Measurements from ENCODE around the gene MMP20.

Gene MMP20

DNA sequence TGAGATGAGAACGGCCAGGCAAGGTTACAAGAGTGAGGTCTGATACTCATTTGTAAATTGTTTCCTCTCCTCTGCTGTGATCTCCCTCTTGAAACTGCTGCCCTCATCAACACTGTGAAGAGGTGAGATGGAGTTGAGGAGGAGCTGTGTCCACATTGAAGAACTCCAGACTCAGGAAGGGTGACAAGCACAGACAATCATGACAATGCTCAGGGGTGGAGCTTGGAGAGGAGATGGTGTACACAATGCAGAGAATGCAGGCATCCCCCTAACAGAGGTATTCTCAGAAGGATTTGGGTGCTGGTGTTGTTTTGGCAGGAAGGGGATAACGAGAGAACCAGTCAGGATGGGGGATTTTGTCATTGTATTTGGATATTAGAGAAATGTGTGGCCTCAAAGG is 73.1 kb downstream of the MMP20 start:
- no peak for DNase-seq

GRCh38 chr11:102551169-102551781 is 73.9 kb downstream of the MMP20 start:
- no peak for DNase-seq

GRCh38 chr11:102546923-102547471 is 78.1 kb downstream of the MMP20 start:
- no peak for DNase-seq

GRCh38 chr11:102546427-102546826 is 78.7 kb downstream of the MMP20 start:
- no peak for DNase-seq

DNA sequence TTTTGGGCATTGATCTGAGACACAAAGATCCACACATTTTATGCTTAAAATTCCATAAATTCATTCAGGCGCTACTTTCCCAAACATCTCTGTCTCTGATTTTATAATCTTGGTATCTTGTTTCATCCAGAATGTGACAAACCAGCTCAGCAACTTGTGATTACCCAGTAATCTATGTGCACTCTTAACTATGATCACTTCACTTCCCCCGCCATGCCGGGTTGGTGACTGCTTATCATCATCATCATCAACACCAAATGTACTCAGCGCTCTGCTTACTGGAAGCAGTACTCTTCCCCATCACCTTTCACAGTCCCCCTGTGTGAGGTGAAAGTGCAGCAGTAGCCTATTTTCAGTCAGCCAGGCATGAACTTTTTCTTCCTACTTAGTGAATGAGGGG is 79.4 kb downstream of the MMP20 start:
- DNase-seq = no peak

DNA sequence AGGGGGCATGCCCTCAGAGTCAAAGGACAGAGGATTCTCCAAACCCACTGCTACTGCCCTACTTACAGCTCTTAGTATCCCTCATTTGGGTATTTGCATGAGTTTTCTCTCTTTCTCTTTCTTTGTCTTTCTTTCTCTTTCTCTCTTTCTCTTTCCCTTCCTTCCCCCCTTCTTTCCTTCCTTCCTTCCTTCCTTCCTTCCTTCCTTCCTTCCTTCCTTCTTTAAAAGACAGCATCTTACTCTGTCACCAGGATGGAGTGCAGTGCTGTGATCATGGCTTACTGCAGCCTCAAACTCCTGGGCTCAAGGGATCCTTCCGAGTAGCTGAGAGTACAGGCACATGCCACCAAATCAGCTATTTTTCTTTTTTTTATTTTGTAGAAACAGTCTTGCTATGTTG is 80.5 kb downstream of the MMP20 start:
- DNase-seq = no peak

- no peak for DNase-seq
Observed at GRCh38 chr11:102539567-102539966, 85.6 kb downstream of the MMP20 start.

DNA sequence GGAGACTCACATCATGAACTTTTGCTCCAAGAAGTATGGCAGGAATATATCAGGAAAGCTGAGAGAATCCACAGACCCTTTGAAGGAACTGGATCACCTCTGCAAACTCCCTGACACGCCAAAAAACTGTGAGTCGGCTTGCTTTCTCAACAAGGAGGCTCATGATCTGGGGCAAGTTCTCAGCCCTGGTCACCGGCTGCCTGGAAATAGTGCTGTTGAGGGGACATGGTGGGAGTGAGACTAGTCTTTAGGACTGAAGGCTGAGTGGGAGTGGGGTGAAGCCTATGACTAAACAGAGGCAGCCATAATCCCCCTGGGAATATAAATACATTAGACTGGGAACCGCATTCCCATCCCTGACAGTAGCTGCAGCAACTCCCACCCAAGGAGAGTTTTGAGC is 86.2 kb downstream of the MMP20 start:
- no peak for DNase-seq

DNA sequence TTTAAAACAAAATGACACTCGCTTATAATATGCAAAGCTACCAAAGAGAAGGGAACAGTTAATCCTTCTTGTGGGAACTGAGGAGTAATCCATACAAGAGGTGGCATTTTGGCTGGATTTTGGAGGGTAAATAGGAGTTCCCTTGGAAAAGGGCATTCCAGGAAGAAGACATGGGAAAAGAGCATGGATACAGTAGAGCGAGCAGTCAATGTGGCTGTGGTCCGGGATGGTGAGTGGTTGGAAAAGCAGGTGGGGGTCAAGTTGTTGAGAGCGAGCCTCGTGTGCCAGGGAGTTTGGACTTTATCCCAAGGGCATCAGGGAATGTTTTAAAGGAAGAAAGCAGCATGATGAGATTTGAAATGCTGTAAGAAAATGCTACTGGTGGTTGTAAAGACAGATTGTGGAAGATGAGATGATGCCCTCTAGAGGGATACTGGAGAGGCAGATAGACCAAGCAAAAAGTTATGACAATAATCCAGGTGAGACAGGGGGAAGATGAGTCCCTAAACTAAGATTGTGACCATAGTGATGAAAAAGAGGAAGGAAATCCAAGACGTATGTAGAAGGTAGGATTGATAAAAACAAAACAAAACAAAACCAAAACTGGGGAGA is 90.8 kb downstream of the MMP20 start:
- DNase-seq = no peak

- peak; percentile 43 for DNase-seq
Observed at GRCh38 chr11:102530558-102530957, 94.6 kb downstream of the MMP20 start, which contains the start of gene MMP7. Gene MMP7, minus strand, starts transcription at chr11:102530747. Its CDS starts 47 bp downstream, at chr11:102530700.

DNA sequence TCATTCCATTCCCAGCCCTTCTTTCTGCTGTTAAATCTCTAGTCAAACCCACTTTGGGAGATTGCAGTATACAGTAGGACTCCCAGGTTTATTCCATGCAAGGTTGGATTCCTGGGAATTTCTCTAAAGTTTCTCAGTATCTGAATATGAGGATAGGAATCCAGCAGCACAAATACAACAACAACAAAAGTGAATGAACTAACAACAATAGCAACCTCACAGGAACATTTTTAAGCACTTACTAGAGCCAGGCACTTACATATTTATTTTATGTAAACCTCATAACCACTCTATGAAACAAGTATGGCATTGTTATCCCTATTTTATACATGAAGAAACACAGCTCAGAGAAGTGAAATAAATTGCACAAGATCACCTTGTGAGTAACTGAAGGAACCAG is 96.5 kb downstream of the MMP20 start:
- peak; percentile 26 for DNase-seq

DNA sequence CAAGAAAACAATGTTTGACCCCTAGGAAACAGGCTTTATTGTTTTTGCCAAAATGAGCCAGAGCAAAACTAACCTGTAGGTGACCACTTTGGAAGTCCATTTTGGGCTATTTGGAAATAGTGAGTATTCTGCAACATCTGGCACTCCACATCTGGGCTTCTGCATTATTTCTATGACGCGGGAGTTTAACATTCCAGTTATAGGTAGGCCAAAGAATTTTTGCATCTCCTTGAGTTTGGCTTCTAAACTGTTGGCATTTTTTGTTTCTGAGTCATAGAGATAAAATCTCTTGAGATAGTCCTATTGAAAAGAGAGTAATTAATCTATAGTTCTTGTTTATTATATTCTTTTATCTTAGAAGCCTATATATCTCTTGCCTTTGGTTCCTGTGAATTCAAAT is 97.4 kb downstream of the MMP20 start:
- DNase-seq = peak; percentile 46

DNA sequence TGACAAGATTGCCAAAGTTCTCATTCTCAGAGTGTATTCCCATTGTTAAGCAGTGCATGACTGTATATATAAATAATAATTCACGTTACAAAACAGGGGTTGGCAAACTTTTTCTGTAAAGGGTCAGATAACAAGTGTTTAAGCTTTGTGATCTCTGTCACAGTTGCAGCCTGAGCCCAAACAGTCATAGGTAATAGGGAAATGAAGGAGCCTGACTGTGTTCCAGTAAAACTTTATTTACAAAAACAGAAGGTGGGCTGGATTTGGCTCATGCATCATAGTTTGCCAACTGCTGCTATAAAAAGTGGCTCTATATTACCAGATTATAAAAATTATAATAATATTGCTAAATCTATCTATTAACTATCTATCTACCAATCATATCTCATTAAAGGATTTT is 98.1 kb downstream of the MMP20 start:
- DNase-seq = no peak

Data from NCI-H226 (cell line).